Activated CD8-positive, alpha-beta memory T cell treated with anti-CD3 and anti-CD28 coated beads for 1 hour (primary cell): Measurements from ENCODE around the gene IQCN.

ENCODE experiments used
- DNase-seq, 2 donors: peaks; one replicate each; pipeline ENCODE4 v3.0.0-alpha.2; 2020; ENCODE audit warnings: low read depth in 1 of 2; ENCODE audit errors: extremely low read depth in 1 of 2

Gene IQCN

DNA sequence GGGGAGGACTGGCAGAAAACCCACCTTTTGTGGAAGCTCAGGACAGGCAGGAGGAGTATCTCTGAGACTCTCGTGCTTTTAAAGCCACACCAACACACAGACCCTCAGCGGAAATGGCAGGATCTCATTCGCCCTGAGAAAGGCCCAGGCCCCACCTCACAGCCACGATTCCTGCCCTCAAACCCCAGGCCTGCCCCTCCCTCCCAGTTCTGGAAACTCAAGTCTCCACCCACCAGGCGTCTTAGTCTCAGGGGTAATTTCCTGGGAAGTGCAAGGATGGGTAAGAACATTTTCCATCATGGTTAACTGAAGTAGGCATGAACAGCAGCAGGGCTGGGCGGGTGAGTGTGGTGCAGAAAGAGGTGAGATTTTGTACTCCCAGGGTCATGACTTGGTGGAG is 40.1 kb downstream of the IQCN start:
- DNase-seq: no peak

DNA sequence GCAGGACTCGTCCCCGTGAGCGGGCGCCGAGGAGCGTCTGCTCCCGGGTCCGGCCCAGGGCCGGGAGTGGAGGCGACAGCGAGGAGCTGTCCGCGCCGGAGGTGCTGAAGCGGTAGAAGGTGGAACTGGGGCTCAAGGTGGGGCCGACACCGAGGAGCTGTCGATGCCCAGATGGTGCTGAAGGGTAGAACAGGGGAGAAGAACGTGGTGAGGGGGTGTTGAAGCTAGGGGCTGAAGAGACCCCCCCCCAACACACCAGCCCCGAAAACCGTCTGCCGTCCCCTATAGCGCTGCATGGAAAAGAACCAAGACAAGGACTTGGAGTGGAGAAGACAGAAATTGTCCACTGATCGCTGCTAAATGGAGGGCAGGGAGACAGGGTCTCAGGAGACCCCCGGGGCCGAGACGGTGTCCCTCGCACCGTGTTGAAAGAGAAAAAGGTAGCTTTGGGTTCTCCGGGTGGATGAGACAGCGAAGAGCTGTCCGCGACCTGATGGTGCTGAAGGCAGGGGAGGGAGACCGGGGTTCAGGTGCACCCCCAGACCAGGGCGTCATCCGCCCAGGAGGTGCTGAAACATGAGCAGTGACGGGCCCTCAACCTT is 40.9 kb downstream of the IQCN start:
- peak in 1 of 2 donors; percentile 24 for DNase-seq

DNA sequence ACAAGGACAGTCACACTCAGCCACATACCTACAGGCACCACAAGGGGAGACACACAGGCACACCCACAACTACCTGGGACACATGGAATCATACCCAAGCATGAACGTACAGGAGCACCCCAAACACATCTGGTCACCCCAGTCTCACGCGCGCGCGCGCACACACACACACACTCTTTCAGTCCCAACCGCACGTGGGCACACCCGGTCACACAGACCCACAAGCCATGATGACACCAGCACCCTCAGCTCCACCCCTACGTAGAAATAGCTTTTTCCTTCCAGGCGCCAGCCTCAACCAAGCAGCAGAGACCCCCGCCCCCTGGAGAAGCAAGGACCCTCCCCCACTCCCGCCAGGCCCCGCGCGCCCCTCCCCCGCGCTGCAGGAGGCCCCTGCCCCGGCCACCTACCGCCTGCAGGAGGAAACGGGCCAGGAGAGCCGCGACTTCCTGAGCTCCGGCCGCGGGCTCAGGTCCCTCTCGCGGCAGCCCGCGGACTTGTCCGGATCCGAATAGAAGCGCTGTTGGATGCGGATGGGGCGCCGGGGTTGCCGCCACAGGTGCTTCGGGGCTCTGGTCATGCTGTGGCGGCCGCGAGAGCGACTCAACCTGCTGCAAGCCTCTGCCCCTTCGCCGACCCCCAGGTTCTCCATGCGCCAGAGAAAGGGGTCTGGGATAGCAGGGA is 41.6 kb downstream of the IQCN start:
- DNase-seq: no peak

GRCh38 chr19:18231775-18232174 is 42.5 kb downstream of the IQCN start:
- no peak for DNase-seq

DNA sequence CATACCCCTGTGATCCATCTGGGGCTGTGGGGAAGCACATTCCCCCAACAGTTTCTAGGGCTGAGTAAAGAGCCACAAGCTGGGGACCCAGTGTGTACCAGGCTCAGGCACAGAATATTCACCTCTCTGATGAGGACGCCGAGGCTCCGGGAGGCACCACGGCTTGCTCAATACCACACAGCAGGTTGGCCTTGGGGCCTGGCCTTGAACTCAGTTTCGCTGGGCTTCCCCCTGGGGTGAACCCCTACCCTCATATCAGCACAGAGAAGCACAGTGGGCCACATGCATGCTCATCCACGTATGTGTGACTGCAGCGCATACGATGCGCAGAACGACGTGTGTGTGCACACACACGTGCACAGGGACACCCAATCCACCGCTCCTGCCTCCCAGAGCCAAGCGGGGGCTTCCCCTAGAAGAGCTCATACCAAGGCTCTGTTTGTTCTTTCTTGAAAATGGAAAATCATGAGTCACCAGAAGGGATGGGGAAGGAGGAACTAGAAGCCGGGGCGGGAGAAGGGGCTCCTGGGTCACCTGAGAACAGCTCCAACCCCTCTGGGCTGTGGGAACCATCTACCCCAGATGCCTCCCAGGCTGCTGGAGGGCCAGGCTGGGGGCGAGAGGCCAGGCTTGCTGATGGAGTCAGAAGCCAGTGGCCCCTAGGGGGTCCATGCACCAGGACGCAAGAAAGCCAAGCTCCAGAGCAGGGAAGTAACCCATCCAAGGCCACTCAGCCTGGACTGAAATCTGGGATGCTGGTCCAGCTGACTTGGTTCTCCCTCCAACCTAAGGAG is 43.1 kb downstream of the IQCN start:
- DNase-seq: no peak

DNA sequence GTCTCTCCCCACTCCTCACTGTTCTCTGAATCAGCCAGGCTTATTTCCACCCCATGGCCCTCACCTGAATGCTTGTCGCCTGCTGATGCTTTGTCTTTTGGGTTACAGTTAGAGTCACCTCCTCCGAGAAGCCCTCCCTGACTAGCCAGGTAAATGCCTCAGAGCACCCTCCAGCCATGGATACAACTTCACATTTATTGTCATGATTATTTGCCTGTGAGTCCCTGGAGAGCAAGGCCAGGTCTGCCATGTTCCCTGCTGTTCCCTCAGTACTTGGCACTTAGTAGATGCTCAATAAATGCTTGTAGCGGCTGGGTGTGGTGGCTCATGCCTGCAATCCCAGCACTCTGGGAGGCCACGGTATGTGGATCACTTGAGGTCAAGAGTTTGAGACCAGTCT is 44.3 kb downstream of the IQCN start:
- no peak for DNase-seq

DNA sequence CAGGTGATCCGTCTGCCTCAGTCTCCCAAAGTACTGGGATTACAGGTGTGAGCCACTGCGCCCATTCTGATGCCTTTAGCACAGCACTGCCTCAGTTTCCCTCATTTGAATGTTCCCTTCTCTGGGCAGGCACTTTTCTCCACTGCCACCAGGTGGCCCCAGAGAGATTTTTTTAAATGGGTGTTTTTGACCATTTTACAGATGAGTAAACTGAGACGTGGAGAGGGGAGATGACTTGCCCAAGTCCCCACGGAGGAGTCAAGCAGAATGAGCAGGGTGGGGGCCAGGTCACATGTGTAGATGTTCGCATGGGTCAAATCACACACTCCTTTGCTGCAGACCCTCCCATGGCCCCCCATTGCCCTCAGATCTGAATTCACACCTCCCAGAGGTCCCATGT is 44.8 kb downstream of the IQCN start:
- DNase-seq: no peak

DNA sequence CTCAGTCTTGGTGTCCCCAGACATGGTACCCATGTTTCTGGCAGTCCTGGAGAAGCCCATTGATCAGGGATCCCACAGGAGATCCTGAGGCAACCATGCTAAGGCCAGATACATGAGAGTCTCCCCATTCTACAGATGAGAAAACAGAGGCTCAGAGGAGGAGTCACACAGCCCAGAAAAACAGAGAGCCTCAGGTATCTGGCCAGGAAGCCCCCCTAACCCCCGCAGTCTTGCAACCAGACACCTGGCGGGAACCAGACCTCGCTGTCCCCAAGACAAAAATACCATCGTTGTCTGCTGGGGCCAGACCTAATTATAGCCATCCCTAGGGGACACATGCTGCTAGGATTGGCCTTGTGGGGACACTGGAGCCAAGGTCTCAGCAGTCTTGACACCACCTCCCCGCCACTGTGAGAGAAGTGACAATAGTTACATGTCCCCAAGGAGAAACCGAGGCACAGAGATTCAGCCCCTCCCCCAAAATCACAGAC is 46.4 kb downstream of the IQCN start:
- no peak for DNase-seq

GRCh38 chr19:18226956-18227780 is 47.1 kb downstream of the IQCN start:
- DNase-seq: no peak

DNA sequence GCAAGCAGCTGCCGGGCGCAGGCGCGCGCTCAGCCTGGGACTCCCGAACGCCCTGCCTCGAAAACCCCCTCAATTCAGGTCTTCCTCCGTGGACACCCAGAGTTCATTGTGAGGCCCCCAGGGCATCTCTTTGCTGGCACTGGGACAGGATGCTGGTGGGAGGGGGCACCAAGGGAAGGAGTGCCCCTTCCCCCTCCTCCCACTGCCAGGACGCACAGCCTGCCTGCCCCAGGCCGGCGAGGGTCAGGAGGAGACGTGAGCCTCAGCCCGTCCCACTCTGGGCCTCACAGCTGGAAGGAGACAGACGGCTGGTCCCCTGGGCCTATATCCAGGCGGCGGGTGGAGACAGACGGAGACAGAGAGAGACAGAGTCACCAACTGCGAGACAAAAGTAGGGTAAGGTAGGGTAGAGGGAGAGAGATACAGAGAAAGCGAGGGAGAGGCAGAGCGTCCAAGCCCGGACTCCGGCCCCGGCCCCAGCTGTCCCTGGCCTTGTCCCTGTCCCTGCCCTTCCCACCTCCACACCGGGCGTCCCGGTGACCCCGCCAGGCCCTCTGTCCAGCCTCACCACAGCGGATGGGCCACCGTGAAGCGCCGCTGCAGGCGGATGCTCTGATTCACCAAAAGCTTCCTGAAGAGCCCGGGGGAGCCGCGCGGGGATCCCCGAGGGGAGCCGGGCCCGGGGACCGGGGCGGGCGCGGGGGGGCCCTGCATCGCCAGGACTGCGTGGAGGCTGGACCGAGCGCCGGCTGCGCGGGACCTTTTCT is 48.4 kb downstream of the IQCN start, which contains the start of gene PDE4C:
TSS of gene PDE4C (minus strand) at position 737 of the 767 bp plus-strand sequence. CDS start at position 714, 23 bp downstream.
- no peak for DNase-seq

DNA sequence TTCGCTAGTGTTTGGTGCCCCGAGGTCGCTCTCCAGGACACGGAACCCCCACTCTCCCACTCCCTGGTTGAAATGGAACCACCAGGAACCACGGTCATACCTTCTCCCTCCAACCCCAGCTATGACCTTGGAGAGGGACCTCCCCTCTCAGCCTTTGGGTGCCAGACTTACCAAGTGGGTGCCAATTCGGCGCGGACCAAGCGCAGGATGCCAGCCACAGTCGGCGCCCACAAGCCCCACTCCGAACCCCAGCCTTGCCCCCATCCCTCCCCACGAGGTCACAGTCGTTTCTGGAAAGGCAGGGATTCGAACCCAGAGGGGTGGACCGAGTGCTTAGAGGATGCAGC is 48.9 kb downstream of the IQCN start:
- DNase-seq: no peak

- peak; percentile 50 to 56 for DNase-seq
These were observed 49.5 kb downstream of the IQCN start for GRCh38 chr19:18224525-18225354.

GRCh38 chr19:18223860-18224524 is 50.3 kb downstream of the IQCN start:
- DNase-seq: no peak

DNA sequence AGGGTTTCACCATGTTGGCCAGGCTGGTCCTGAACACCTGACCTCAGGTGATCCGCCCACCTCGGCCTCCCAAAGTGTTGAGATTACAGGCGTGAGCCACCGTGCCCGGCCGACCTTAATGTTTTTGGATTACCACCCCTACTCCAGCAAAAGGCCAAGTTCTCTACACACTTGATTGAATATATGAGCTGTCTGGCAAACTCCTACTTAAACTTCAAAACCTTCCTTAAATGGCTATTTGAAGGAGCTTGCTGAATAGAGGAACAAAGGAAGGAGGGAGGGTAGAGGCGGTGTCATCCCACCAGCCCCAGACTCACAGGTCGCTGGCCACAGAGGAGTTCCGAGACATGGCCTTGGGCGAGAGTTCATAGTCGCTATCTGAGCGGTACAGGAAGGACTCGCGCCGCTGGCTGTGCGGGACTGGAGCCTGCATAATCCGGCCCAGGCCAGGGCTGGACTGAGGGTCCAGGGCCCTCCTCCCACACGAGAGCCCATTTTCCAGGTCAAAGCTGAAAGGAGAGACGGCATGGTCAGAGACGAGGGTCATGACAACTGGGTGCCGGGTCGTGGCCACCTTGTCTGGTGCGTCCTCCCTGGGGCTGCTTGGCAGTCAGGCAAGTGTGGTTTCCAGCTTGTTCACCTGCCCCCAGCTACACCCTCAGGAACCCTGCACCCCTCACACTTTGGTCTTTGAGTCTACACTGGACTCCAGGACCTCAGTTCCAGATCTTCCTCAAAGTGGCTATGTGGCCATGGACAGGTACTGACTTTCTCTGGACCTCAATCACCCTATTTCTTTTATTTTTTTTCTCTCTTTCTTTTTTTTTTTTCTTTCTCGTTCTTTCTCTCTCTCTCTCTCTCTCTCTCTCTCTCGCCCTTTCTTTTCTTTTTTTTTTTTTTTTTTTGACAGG is 52.2 kb downstream of the IQCN start:
- no peak for DNase-seq

- DNase-seq: no peak
These were observed 53.5 kb downstream of the IQCN start for GRCh38 chr19:18220632-18221275.

DNA sequence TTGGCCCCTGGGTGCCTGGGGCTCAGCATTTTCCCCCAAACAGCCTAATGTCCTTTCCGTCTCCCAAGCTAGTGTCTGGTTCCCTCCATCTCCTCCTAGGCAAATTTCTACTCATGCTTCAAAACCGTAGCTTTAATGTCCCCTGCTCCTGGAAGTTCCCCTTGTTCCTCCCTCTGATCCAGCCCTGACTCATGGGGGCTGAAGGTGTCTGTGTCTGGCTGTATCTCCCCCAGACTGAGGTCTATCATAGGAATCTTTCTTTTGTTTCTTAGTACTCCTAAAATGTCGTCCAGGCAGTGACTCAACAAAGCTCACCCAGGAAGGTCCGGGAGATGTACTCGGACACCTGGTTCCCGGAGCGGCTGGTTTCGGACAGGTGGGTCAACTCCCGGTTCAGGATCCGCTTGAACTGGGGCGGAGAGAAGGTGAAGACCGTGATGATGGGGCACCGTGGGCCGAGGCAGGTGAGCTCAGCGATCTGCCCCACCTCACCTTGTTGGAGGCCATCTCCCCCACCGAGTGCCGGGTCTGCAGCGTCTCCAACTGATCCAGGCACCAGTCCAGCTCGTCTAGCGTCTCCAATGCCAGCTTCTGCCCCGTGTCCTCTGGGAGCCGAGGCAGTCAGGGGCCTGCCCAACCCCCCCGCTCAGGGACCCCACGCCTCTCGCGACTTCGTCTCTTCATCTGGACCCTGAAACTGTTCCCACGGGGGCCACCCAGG is 54.2 kb downstream of the IQCN start:
- DNase-seq: no peak

GRCh38 chr19:18218600-18218999 is 55.7 kb downstream of the IQCN start:
- DNase-seq: no peak
